Skeletal muscle tissue (tissue), 4 donors: ENCODE measurements around the gene NRL. TPM values are rescaled to one million over a fixed set of nuclear protein-coding genes. Genes with fewer than 3 reads are reported as not detected.

Experiments used
- H3K27ac ChIP-seq: one replicate; pipeline ENCODE4 v1.7.0; 2013; ENCODE audit warnings: mild to moderate bottlenecking, low read depth, low read length, inconsistent platforms
- H3K27me3 ChIP-seq, 3 donors: one replicate each; pipeline ENCODE4 v1.7.0; 2013; ENCODE audit warnings: low read length in 3 of 3; ENCODE audit not compliant: control insufficient read depth in 3 of 3, insufficient read depth in 3 of 3
- H3K36me3 ChIP-seq, 3 donors: one replicate each; pipeline ENCODE4 v1.7.0; 2013; ENCODE audit warnings: low read length in 3 of 3; ENCODE audit not compliant: control insufficient read depth in 3 of 3, insufficient read depth in 3 of 3
- H3K4me1 ChIP-seq, 3 donors: one replicate each; pipeline ENCODE4 v1.7.0; 2013; ENCODE audit warnings: low read length in 3 of 3, mild to moderate bottlenecking in 3 of 3; ENCODE audit not compliant: control insufficient read depth in 3 of 3, insufficient read depth in 3 of 3
- H3K4me3 ChIP-seq, 3 donors: one replicate each; pipeline ENCODE4 v1.7.0; 2013; ENCODE audit warnings: low read length in 3 of 3
- H3K9ac ChIP-seq, 3 donors: one replicate each; pipeline ENCODE4 v1.7.0; 2013; ENCODE audit warnings: low read length in 3 of 3, mild to moderate bottlenecking in 3 of 3, moderate library complexity in 2 of 3, low read depth in 1 of 3
- H3K9me3 ChIP-seq, 3 donors: one replicate each; pipeline ENCODE4 v1.7.0; 2013; ENCODE audit warnings: low read length in 3 of 3; ENCODE audit not compliant: control insufficient read depth in 3 of 3
- total RNA-seq: library from RNA; depleted of rRNA; stranded (reverse); fragments of >200 nt; gene quantifications from one replicate; pipeline ENCODE4 v1.2.3, GENCODE V29; 2014
- donor health status: Osteomylitis.

The NRL gene
- total RNA-seq, 1 donor from 2014 or later: 2.1 TPM

DNA sequence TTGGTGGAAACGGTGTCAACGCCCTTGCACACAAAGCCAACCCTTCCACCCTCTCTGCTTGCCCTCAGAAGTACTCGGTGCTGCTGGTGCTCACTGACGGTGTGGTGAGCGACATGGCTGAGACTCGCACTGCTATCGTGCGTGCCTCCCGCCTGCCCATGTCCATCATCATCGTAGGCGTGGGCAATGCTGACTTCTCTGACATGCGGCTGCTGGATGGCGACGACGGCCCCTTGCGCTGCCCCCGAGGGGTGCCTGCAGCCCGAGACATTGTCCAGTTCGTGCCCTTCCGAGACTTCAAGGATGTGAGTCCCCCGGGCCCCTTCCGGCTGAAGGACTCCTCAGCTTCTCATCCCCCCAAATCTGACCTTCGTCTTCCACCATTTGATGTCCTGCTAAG, 37.7 kb downstream of the NRL start:
- no peak overlapping the region for H3K4me3 ChIP-seq
- H3K36me3 ChIP-seq: no peaks in the 10 kb centered on the region
- H3K27me3 ChIP-seq: peaks cover 23 to 61% (median 38%) of the 10 kb centered on the region in 3 donors
- H3K9me3 ChIP-seq: no peaks in the 10 kb centered on the region
- peaks cover 6 to 13% (median 9%) of the 10 kb centered on the region in 3 donors for H3K4me1 ChIP-seq
- no peak overlapping the region for H3K9ac ChIP-seq
- H3K27ac ChIP-seq: no peak overlapping the region

DNA sequence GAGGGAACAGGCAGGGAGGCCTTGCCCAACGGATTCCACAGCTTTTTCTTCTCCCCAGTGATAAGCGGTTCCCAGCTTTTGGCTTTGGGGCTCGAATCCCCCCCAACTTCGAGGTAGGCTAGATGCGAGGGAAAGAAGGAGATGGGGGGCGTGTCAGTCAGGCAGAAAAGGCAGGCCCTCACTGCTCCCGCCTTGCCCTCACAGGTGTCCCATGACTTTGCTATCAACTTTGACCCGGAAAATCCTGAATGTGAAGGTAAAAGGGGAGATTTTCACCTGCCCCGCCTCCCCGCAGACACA, 38.5 kb downstream of the NRL start:
- H3K27ac ChIP-seq: no peak overlapping the region
- H3K36me3 ChIP-seq: no peaks in the 10 kb centered on the region
- H3K27me3 ChIP-seq: peaks cover 27 to 61% (median 44%) of the 10 kb centered on the region in 3 donors
- no peak overlapping the region for H3K4me3 ChIP-seq
- no peaks in the 10 kb centered on the region for H3K9me3 ChIP-seq
- no peak overlapping the region for H3K9ac ChIP-seq
- peaks cover 6 to 12% (median 8%) of the 10 kb centered on the region in 3 donors for H3K4me1 ChIP-seq

DNA sequence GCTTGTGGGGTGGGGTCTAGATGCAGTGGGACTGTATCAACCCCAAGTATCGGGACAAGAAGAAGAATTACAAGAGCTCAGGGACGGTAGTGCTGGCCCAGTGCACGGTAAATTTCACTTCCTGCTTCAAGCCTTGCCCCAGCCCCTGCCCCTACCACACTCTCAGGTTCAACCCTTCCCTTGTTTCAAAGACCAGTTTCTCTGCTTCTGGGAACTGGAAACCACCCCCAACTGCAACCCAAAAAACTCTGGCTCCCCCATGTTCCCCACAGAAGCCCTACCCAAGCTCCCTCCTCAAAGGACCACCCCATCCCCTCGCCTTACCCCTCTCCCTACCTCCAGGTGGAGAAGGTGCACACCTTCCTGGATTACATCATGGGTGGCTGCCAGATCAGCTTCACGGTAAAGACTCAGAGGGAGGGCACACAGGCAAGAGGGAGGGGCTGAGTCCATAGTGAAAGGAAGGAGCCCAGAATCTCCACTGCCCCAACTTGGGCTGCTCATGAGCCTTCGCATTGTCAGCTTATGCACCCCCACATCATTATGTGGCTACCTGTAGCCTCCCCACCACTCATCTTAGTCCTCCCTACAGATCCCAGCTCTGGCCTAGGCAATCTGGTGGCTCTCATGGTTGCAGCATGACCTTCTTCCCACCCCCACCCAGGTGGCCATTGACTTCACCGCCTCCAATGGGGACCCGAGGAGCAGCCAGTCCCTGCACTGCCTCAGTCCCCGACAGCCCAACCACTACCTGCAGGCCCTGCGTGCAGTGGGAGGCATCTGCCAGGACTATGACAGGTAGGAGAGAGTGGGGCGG, 39.1 kb downstream of the NRL start:
- H3K9me3 ChIP-seq: no peaks in the 10 kb centered on the region
- H3K9ac ChIP-seq: no peak overlapping the region
- no peaks in the 10 kb centered on the region for H3K36me3 ChIP-seq
- no peak overlapping the region for H3K27ac ChIP-seq
- peaks cover 27 to 61% (median 44%) of the 10 kb centered on the region in 3 donors for H3K27me3 ChIP-seq
- no peak overlapping the region for H3K4me3 ChIP-seq
- peaks cover 2 to 10% (median 5%) of the 10 kb centered on the region in 3 donors for H3K4me1 ChIP-seq

DNA sequence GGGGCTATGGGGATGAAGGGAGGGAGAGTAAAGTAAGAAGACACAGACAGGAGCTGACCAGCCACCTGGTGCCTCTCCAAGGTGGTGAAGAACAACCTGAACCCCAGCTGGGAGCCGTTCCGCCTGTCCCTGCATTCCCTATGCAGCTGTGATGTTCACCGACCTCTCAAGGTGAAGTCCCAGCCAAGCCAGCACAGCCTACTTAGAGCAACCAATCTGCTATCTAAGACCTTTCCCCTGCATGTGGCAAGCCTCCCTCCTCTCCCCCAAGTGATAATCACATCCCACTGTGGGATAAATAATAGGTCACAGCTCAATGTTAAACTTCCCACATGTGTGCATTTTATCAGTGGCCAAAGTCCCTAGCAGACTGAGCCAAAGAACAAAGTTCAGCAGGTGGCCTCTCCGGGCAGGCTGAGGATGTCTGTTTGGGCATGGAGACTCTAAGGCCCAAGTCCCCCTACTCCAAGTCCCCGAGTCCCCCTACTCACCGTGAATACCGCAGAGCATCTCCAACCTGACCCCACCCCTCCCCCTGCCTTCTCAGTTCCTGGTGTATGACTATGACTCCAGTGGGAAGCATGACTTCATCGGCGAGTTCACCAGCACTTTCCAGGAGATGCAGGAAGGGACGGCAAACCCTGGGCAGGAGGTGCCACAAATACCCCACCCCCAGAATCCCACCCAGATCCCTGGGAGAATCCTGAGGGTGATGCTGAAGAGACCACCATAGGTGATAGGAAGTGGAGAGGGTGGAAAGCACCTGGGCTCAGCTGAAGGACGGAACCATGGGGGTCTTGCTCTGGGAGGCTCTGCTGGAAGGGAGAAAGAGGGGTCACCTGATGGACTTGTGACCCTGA, 39.9 kb downstream of the NRL start:
- H3K4me1 ChIP-seq: peaks cover 0 to 6% (median 3%) of the 10 kb centered on the region in 3 donors
- no peak overlapping the region for H3K4me3 ChIP-seq
- H3K27me3 ChIP-seq: peaks cover 24 to 56% (median 48%) of the 10 kb centered on the region in 3 donors
- no peak overlapping the region for H3K9ac ChIP-seq
- no peaks in the 10 kb centered on the region for H3K36me3 ChIP-seq
- H3K9me3 ChIP-seq: no peaks in the 10 kb centered on the region
- H3K27ac ChIP-seq: no peak overlapping the region

DNA sequence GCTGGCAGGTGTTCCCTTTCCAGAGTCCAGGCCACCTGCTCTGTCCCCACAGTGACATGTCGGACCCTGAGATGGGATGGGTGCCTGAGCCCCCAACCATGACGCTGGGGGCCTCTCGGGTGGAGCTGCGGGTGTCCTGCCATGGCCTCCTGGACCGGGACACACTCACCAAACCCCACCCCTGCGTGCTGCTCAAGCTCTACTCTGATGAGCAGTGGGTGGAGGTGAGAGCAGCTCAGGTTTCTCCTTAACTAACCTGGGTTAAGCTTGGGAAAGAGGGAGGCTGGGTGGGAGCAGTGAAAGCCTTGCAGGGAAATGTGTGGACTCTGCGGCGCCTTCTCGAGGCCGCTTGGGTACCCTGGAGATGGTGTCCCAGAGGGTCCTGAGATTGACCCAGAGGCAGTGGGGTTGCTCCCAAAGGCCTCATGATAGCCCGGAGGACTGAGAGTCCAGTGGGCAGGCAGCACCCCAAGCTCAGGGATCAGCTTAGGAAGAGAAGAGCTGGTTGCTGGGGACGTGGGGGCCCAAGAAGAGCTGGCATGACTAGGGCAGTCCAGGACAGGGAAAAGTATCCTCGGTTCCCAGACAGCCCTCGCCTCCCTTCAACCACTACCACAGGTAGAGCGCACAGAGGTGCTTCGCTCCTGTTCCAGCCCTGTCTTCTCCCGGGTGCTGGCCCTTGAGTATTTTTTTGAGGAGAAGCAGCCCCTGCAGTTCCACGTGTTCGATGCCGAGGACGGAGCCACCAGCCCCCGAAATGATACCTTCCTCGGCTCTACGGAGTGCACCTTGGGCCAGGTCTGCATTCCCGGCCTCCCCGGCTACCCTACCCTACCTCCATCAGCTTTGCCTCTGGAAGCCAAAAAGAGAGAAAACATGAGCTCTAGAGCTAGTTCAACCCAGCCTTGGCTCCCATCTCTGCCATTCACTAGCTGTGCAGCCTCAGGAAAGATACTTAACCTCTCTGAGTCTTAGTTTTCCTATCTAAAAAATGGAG, 41.6 kb downstream of the NRL start:
- H3K4me3 ChIP-seq: no peak overlapping the region
- H3K9me3 ChIP-seq: no peaks in the 10 kb centered on the region
- H3K27ac ChIP-seq: no peak overlapping the region
- peaks cover 0 to 6% (median 3%) of the 10 kb centered on the region in 3 donors for H3K4me1 ChIP-seq
- no peaks in the 10 kb centered on the region for H3K36me3 ChIP-seq
- H3K27me3 ChIP-seq: peaks cover 24 to 56% (median 51%) of the 10 kb centered on the region in 3 donors
- peak overlapping the region in 1 of 3 donors; percentile 8 for H3K9ac ChIP-seq

DNA sequence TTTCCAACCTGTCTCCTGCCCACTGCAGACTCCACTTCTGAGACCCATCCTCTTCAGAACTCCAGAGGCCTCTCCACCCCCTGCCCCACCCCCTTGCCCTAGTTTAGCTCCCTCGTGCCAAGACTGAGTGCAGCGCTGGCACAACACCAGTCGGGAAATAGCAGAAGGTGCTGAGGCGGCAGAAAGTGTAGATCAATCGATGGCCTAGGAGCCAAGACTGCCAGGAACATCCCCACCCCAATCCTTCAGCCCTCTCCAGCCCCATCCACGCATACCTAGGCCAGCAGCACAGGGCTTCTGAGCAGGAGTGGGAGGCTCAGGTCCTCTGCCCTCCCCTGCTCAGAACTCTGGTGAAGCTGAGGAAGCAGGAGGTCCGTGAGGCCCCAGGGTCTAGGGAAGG, 42.3 kb downstream of the NRL start:
- Histone ChIP-seq H3K9me3 (no peaks in the 10 kb centered on the region), H3K4me1 (peaks cover 0 to 6% (median 3%) of the 10 kb centered on the region in 3 donors), H3K9ac (peak overlapping the region in 1 of 3 donors; percentile 8), H3K27ac (no peak overlapping the region), H3K36me3 (no peaks in the 10 kb centered on the region), H3K27me3 (peaks cover 24 to 52% (median 46%) of the 10 kb centered on the region in 3 donors), H3K4me3 (no peak overlapping the region)

DNA sequence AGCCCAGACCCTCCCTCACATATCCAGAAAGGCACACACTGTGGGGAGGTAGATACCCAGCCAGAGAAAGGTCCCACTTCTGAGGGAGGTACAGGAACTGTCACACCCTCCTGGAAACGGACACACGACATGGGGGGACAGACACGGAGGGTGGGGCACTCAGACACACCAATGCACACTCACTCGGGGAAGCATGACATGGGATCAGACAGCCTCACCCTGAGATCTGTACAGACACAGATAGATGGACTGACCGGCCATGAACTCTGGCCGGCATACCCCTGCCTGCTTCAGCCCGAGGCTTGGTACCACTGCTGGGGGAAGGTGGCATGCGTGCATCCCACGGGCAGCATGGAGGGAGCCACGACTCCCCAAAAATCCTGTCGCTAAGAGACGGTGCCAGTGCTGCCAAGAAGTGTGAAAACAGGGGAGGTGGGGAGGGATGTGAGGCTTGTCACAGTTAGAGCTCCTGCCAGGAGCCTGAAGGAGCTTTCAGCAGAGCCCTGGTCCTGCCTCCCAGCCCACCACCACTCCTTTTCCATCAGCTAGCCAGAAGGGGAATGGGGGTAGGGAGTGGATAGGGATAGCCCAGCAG, 42.8 kb downstream of the NRL start:
- Histone ChIP-seq H3K27ac (no peak overlapping the region), H3K4me1 (peaks cover 0 to 6% (median 3%) of the 10 kb centered on the region in 3 donors), H3K27me3 (peaks cover 22 to 48% (median 45%) of the 10 kb centered on the region in 3 donors), H3K4me3 (no peak overlapping the region), H3K9me3 (no peaks in the 10 kb centered on the region), H3K9ac (no peak overlapping the region), H3K36me3 (no peaks in the 10 kb centered on the region)

DNA sequence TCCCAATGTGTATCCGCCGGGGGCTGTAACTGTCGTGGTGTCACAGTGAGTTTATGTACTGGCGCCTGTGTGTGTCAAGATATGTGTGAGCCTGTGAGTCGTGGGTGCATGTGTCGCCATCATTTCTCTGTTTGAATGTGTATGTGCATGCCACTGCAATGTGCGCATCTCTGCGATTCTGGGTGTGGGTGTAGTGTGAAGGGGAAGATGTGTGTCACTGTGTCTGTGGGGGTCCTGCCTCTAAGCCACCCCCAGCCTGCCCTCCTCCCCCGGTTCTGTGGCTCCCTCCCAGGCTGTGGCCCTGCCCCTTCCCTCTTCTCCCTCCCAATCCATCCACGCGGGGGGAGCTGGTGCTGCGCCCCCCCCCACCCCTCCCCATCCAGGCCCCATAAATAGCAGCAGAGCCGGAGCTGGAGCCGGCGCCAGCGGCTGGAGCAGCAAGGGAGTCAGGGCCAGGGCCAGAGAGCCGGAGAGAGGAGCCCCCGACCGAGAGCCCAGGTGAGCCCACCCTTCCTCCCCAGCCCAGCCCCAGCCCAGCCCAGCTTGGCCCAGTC, 43.5 kb downstream of the NRL start, which contains the start of gene CPNE6:
Gene CPNE6, plus strand, starts transcription at position 419 of the 554 bp plus-strand sequence. CDS start 1,375 bp downstream, outside the sequence.
- no peak within 1 kb of the TSS for H3K9ac ChIP-seq

More for the DNA sequence above, 43.5 kb downstream of the NRL start, which contains the start of gene CPNE6:
- Histone ChIP-seq H3K4me1 (peaks cover 0 to 6% (median 3%) of the 10 kb centered on the region in 3 donors), H3K27ac (no peak within 1 kb of the TSS), H3K4me3 (no peak within 1 kb of the TSS), H3K9me3 (no peaks in the 10 kb centered on the region), H3K27me3 (peaks cover 16 to 45% (median 44%) of the 10 kb centered on the region in 3 donors), H3K36me3 (no peaks in the 10 kb centered on the region)
